ENCODE results near the gene SELENOH.
"Not testable (repeated sequence)": the region's sequence is repeated elsewhere in the genome, so short reads cannot be mapped to it uniquely, and the experiment has no call there.

SELENOH gene, protein sequence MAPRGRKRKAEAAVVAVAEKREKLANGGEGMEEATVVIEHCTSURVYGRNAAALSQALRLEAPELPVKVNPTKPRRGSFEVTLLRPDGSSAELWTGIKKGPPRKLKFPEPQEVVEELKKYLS
- total RNA-seq, result 3.1 to 19.2 (median 7.2) reads per million in 17 experiments

DNA sequence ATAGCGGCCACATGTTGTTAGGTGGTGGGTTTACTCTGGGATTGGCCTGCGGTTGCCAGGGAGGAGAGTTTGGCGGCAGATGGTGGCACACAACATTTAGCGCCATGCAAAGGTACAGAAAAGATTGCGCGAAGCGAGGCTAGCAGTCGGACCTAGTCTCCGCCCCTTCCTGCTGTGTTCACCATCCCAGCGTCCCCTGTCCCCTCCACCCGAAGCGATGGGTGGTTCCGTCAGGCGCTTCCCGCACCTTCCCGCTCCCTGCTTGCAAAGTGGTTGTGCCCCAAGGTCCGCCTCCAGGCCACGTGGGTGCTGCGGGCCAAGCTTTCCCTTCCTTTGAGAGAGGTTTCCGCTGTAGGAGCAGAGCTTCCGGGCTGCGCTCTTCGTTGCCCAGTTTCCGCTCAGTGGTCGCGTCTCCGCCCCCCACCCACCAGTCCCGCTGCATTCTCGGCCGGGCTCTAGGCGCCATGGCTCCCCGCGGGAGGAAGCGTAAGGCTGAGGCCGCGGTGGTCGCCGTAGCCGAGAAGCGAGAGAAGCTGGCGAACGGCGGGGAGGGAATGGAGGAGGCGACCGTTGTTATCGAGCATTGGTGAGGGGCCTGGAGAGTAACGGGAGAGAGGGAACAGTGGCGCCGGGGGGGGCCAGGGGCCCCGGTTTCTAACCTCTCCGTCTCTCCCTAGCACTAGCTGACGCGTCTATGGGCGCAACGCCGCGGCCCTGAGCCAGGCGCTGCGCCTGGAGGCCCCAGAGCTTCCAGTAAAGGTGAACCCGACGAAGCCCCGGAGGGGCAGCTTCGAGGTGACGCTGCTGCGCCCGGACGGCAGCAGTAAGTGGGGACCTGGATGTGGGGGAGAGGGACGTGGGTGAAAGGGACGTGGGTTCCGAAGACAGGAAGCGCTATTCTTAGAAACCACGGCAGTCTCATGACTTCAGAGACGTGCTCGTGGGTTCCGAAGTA lies at the start of gene SELENOH:
Gene SELENOH (plus strand): TSS at position 360 of the 955 bp plus-strand sequence. CDS start 105 bp downstream, at position 465.
- peak; percentile 96 to 99 (median 98) for DNase-seq

GRCh38 chr11:57698843-57699365 lies 42.4 kb upstream of the SELENOH start:
- DNase-seq, result no peak

GRCh38 chr11:57699813-57700212 lies 41.5 kb upstream of the SELENOH start:
- DNase-seq, result no peak

- no peak for DNase-seq
These were observed 40.9 kb upstream of the SELENOH start for GRCh38 chr11:57700425-57700824.

DNA sequence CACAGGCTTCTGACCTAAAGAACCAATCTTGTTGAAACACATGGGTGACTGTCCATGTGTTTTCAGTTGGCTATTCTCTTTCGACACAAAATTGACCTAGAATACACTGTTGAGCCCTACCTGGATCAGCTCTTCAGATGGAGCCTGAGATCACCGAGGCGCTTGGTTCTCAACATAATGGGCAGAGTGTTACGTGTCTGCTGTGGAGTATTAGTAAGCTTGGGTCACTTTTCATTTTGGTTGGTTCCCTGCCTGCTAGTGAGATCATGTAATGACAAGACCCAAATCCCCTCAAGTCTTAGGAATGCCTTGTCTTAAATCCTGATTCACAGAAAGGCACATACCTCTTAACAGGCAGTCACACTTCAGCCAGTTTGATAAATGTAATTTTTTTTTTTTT lies 38.0 kb upstream of the SELENOH start:
- DNase-seq, result no peak

DNA sequence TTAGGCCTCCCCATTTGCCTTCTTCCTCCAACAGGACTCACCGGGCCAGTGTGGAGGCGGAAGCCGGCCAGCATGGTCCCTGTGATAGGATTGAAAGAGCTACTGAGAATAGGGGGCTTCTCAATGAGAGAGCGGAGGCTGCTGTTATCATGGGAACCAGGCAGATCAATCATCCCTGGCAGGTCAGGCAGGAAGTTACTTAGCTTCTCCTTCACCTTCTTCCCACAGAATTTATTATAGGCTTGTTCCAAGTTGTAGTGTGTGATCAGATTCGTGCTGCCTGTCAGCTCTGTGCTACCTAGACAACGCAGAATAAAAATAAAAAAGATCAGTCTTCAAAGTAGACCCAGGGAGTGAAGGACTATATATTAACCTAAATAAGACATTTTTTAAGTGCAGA lies 36.4 kb upstream of the SELENOH start:
- DNase-seq, result no peak

DNA sequence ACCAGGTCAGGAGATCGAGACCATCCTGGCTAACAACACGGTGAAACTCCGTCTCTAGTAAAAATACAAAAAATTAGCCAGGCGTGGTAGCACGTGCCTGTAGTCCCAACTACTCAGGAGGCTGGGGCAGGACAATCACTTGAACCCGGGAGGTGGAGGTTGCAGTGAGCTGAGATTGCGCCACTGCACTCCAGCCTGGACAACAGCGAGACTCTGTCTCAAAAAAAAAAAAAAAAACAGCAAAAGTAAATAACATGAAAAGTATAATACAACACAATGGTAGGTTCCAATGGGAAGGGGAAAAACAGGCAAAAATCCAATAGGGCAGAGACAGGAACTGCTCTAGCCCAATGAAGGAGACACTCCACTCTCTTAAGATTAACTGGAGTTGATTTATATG lies 35.9 kb upstream of the SELENOH start:
- DNase-seq, result not testable (repeated sequence)

DNA sequence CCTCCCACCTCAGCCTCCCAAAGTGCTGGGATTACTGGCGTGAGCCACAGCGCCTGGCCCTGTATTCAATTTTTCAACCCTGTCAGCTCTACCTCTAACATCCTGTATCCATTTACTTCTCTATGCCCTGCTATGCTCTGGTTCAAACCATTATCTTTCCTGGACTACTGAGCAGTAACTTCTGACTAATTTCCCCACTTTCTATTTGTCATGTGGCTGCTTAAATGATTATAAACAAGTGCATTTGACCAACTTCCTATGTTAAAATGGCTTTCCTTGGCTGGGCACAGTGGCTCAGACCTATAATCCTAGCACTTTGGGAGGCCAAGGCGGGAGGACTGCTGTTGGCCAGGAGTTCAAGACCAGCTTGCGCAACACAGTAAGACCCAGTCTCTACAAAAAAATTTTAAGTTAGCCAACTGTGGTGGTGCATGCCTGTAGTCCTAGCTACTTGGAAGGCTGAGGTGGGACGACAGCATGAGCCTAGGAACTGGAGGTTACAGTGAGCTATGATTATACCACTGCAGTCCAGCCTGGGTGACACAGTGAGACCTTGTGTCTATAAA lies 31.4 kb upstream of the SELENOH start:
- no peak for DNase-seq

GRCh38 chr11:57711414-57712255 lies 29.7 kb upstream of the SELENOH start, which contains the start of gene MED19:
TSS of gene MED19 (minus strand) at chr11:57712215. CDS start at chr11:57712179, 36 bp downstream.
- DNase-seq, result peak; percentile 41 to 78 (median 72)

- DNase-seq, result peak; percentile 95 to 99 (median 96)
These were observed 28.8 kb upstream of the SELENOH start, which contains the start of gene TMX2 for GRCh38 chr11:57712256-57713150. TSS of gene TMX2 (plus strand) at chr11:57712593. CDS start at chr11:57712619, 26 bp downstream.

DNA sequence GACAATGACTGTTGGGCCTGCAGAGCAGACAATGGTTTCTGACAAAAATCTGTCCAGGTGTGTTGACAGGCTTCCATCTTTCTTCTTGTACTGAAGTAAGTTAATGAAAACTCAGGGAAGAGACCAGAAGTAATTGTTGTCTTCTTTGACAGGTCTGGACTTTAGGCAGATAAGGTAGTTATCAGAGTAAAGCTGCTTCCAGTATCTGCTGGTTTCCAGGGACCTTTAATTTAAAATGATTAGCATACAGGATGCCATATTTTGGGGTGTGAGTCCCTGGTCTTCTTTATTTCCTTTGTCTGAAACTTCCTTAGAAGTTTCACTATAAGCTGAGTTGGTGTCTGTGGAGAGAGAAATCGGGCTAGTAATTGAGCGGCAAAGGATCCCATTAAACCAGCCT lies 27.5 kb upstream of the SELENOH start:
- DNase-seq, result no peak

GRCh38 chr11:57716726-57717125 lies 24.6 kb upstream of the SELENOH start:
- not testable (repeated sequence) for DNase-seq

DNA sequence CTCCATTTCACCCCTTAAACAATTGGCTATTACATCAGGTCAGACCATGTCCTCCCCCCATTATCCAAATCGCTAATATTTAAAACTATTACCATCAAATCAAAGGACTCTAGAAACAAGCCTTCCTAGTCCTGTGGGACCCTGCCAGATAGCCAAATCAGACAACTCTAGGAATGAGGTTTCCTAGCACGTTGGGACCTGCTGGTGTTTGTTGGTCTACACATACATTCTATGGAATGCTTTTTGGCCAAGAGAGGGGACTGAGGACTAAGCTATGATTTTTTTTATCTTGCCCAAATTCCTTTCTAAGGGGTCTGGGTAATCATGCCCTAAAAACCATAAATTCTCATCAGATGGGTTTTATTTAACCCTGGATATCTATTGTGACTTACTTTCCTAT lies 14.1 kb upstream of the SELENOH start:
- DNase-seq, result no peak

- DNase-seq, result no peak
These were observed 12.5 kb upstream of the SELENOH start for GRCh38 chr11:57728829-57729228.

DNA sequence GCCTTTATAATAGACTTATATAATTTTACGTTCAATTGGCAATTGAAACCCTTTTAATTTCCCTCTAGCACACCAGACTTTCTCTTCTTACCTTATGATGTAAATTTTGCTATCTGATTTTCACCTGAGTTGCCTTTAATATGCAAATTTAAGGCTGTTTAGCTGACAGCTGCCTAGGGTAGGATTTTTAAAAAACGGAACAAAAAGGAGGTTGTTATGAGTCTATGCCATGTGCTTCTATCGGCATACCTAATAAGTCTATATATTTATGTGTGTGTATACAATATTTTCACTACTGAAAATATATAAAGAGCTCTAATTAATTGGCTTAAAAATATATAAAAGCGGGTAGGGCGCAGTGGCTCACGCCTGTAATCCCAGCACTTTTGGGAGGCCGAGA lies 11.8 kb upstream of the SELENOH start:
- no peak for DNase-seq

GRCh38 chr11:57732661-57733060 lies 8.6 kb upstream of the SELENOH start:
- no peak for DNase-seq

DNA sequence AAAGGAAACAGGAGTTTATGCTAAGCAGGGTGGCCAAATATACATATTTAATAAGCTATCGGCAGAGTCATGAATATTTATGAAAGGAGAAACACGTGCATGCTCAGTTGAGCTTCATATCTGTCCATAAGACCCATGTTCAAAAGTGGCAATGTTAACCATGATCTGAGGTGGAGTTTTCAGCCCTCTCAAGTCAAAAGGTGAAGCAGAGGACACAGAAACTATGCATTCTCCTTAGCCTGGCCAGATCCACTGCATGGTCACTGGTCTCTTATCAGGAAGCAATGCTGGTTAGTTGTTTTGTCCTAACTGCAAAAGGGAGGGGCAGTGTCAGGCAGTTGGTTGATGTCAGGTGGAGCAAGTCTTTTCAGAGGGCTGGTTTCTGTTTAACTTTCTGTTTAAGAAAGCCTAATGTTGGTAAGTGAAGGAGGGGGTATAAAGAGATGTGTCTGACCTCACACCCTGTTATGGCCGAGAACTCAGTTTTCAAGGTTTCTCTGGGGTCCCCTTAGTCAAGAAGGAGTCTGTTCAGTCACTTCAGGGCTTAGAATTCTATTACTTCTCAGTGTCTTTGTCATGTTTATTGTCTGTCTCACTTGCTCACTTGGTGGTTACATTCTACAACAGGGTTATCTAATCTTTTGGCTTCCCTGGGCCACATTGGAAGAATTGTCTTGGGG lies 5.5 kb upstream of the SELENOH start:
- DNase-seq, result no peak

- peak in 1 of 4 experiments; percentile 3 for DNase-seq
These were observed 779 bp downstream of the SELENOH start for GRCh38 chr11:57742087-57742452.

DNA sequence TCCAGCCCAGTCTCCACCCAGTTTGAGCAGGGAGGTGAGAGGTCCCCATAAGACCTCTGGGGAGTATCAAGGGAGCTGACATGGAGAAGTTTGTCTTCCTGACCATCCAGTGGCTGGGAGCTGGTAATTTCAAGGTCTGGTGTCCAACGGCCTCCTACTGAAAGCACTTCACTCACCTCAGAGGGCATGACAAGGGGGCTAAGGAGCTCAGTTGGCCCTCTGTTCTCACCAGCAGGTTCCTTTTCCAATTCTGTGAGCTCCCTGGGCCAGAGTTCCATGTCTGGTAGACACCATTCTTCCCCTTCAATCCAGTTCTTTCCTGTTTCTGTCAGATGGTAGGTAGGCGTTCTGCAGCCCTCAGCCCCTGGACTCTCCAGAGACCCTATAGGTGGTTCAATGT lies 3.1 kb downstream of the SELENOH start:
- no peak for DNase-seq

DNA sequence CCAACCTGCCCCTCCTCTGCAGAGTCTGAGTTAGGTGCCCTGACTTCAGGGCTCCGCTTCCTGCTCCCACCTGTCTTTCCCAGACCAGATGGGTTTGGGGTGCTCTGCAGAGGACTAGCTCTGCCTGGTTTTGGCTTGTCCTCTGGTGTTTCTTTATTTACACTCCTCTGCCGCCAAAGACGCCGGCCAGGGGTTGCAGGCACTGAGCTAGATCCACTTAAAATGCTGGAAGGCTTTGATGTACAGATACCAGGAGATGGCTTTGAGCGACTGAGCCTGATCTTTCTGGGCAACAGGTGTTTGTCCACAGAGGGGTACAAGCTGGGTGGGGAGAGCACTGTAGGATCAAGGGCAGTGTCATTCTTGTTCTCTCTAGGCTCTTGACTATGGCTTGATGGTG lies 3.9 kb downstream of the SELENOH start:
- DNase-seq, result no peak

GRCh38 chr11:57746920-57747319 lies 5.6 kb downstream of the SELENOH start:
- DNase-seq, result no peak
